Activated naive CD8-positive, alpha-beta T cell treated with anti-CD3 and anti-CD28 coated beads, Interleukin-2, amount 10 ng/mL, durations not matched to agents 7 days and 5 days (primary cell): ENCODE results near the gene MACROD2. TPM values are rescaled to one million over a fixed set of nuclear protein-coding genes. Genes with fewer than 3 reads are reported as not detected.

Experiments used
- ATAC-seq: fragments of 150-1000 bp; cut with Tn5 transposase; one replicate; pipeline ENCODE4 v1.10.0; 2021; ENCODE audit warnings: low read depth, moderate library complexity
- POLR2A ChIA-PET: fragments of 350-600 bp; sonication (Branson Sonifier 250); formaldehyde crosslinking; loops from one replicate; lab custom pipeline; 2021; ENCODE audit warnings: antibody characterized with exemption; lab: Charles Lee
- DNase-seq: peaks from one replicate; pipeline ENCODE4 v3.0.0; 2021
- H3K27ac Mint-ChIP-seq: one replicate; pipeline ENCODE4 v1.8.0; 2022; ENCODE audit warnings: mild to moderate bottlenecking, mixed read lengths
- H3K27me3 Mint-ChIP-seq: one replicate; pipeline ENCODE4 v1.8.0; 2022; ENCODE audit warnings: mild to moderate bottlenecking, moderate library complexity, mixed read lengths
- H3K36me3 Mint-ChIP-seq: one replicate; pipeline ENCODE4 v1.8.0; 2021; ENCODE audit warnings: mild to moderate bottlenecking, mixed read lengths
- H3K4me1 Mint-ChIP-seq: one replicate; pipeline ENCODE4 v1.8.0; 2021; ENCODE audit warnings: mixed read lengths
- H3K4me3 Mint-ChIP-seq: one replicate; pipeline ENCODE4 v1.8.0; 2022; ENCODE audit warnings: mild to moderate bottlenecking, moderate library complexity, mixed read lengths
- H3K9me3 Mint-ChIP-seq: one replicate; pipeline ENCODE4 v1.8.0; 2021; ENCODE audit warnings: mixed read lengths
- total RNA-seq, 2 experiments: library from RNA; stranded (reverse); gene quantifications; one replicate each; pipeline ENCODE4 v1.2.3, GENCODE V29; 2021

The MACROD2 gene
- total RNA-seq, 2 experiments from 2014 or later = not detected

DNA sequence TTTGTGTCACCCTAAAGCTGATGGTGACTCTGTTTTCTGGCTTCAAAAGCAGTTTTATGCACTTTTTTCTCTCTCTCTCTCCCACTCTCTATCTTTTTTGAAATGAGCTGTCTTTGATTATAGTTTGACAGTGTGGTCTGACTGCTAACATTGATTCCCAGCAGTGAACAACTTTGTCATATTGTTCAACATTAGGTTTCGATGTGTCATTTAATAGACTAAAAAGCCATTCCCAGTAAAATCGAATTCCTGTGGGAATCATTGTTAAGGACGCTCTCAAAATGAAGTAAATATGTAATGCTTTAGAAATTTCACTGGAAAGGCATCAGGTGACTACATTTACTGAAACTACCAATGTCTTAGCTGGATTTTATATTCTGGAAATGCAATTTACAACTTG lies 412.0 kb downstream of the MACROD2 start:
- ATAC-seq = no peak
- POLR2A ChIA-PET = no interaction called here
- Mint-ChIP-seq H3K36me3 (no peaks in the 10 kb centered on the region), H3K9me3 (peaks cover 2% of the 10 kb centered on the region), H3K4me1 (no peaks in the 10 kb centered on the region), H3K4me3 (no peak overlapping the region), H3K27ac (no peak overlapping the region), H3K27me3 (no peaks in the 10 kb centered on the region)
- no peak for DNase-seq

DNA sequence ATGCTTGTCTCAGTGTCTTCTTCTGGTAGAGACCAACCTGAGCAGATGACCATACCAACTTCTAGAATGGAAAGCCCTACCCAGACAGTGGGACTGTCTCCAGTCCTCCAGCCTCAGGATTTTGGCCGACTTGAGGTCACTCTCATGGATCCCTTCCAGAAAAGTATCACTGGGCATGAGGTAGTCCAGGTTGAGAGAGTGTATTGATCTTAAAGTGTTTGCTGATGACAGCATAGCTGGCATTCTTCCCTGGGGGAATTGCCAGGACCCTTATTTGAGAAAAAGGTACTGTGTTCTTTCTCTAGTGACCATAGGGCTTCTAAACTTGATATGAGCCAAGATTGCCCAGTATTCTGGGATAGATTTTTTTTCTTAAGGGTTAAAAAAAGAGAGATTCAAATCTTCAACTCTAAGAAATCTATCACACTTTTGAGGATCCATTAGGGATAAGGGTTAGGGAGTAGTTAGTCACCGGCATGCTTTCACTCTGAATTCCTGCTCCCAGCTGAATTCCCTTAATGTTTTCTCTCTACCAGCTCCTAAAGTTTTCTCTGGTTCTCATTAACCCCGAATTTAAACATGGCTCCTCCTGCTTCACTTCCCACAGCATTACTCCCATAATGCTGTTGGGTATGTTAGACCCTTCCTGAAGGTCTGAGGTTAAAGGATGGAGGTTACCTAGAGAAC lies 415.7 kb downstream of the MACROD2 start:
- no peak for ATAC-seq
- POLR2A ChIA-PET = no interaction called here
- no peaks in the 10 kb centered on the region for H3K27me3 Mint-ChIP-seq
- no peak for DNase-seq
- H3K27ac Mint-ChIP-seq = no peak overlapping the region
- H3K9me3 Mint-ChIP-seq = peaks cover 2% of the 10 kb centered on the region
- no peak overlapping the region for H3K4me3 Mint-ChIP-seq
- H3K36me3 Mint-ChIP-seq = no peaks in the 10 kb centered on the region
- no peaks in the 10 kb centered on the region for H3K4me1 Mint-ChIP-seq

DNA sequence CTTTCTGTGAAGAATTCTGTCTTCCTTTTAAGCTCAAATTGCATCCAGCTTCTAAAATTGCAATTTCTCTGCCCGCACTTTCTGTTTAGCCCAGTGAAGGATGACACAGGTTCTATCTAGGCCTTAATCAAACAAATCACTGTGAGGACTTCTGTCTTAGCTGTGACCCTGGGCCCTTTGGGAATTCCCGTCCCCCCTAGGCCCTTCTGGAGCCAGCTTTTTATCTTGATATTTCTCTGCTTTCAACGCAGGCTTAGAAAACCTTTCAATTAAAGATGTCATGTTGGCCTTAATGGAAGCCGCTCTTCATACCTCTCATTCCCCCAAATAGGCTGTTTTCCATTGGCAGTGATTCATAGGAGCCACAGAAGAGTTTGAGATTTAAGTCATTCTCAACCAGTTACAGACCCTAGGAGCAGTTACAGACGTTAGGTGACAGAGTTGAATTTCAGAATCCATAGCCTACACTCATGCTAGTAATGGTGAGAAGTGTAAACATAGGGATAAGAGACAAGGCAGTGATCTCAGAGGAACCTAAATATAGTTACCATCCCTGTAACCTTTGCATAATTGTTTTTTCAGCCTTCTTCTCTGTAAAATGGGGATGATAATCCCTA lies 416.9 kb downstream of the MACROD2 start:
- no peaks in the 10 kb centered on the region for H3K9me3 Mint-ChIP-seq

DNA sequence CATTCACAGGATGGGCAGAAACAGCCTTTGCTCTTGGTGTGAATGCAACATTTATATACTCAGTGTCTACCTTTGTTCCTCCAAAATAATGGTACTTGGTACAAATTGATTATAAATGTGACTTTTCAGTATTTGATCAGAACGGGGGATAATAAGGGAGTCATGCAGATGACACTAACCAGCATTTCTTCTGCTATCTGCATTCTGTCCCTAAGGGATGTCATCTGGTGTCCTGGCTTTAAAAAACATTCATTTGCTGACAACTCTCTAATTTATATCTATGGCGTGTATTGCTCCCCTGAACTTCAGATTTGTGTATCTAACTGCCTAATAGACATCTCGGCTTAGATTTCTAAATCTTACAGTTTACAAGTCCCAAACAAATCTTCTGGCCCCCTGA lies 418.5 kb downstream of the MACROD2 start:
- H3K9me3 Mint-ChIP-seq = no peaks in the 10 kb centered on the region
- no peak overlapping the region for H3K4me3 Mint-ChIP-seq
- no peaks in the 10 kb centered on the region for H3K27me3 Mint-ChIP-seq
- no peaks in the 10 kb centered on the region for H3K36me3 Mint-ChIP-seq
- POLR2A ChIA-PET = no interaction called here
- DNase-seq = no peak
- no peak overlapping the region for H3K27ac Mint-ChIP-seq
- ATAC-seq = no peak
- no peaks in the 10 kb centered on the region for H3K4me1 Mint-ChIP-seq

More for the DNA sequence above, 416.9 kb downstream of the MACROD2 start:
- Mint-ChIP-seq H3K36me3 (no peaks in the 10 kb centered on the region), H3K4me3 (no peak overlapping the region), H3K4me1 (no peaks in the 10 kb centered on the region), H3K27ac (no peak overlapping the region), H3K27me3 (no peaks in the 10 kb centered on the region)
- ATAC-seq (no peak), DNase-seq (no peak)
- POLR2A ChIA-PET = no interaction called here

DNA sequence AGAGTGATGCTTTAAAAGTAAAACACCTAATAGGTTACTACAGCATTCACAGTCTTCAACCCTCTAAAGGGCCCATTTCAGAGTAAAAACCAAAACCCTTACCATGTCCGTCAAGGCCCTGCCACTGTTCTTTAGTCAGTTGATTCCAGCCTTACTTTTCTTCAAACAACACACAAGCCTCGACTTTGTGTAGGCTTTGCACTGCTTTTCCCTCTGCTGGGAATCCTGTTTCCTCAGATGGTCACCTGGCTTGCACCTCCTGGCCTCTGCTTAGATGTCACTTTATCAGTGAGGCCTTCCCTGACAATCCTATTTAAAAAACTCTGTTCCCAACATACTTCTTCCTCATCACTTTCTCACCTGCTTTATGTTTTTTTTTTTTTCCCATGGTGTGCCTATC lies 419.2 kb downstream of the MACROD2 start:
- no peaks in the 10 kb centered on the region for H3K9me3 Mint-ChIP-seq
- no peak for DNase-seq
- no peaks in the 10 kb centered on the region for H3K27me3 Mint-ChIP-seq
- no peak for ATAC-seq
- H3K4me3 Mint-ChIP-seq = no peak overlapping the region
- no peaks in the 10 kb centered on the region for H3K4me1 Mint-ChIP-seq
- no peak overlapping the region for H3K27ac Mint-ChIP-seq
- no peaks in the 10 kb centered on the region for H3K36me3 Mint-ChIP-seq
- POLR2A ChIA-PET = no interaction called here

DNA sequence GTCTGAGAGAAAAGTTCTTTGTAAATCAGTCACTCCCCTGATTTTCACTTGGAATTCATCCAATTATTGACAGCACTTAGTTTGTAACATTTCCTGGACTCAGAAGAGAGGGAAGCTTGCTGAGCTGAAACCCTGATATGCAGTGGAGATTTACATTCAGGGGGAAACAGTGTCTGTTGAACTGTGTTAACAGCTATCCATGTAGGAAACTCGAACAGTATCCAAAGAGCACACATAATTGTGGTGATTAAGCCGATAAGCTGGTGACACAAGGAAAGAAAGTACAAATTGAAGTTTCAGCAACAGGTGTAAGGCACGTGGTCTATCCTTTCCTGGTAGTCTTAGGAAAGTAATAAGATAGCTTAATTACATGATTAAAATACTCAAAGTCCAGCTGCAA lies 420.2 kb downstream of the MACROD2 start:
- H3K4me3 Mint-ChIP-seq = no peak overlapping the region
- POLR2A ChIA-PET = no interaction called here
- H3K36me3 Mint-ChIP-seq = no peaks in the 10 kb centered on the region
- no peak for DNase-seq
- H3K27ac Mint-ChIP-seq = no peak overlapping the region
- no peaks in the 10 kb centered on the region for H3K27me3 Mint-ChIP-seq
- H3K9me3 Mint-ChIP-seq = no peaks in the 10 kb centered on the region
- H3K4me1 Mint-ChIP-seq = no peaks in the 10 kb centered on the region
- no peak for ATAC-seq

DNA sequence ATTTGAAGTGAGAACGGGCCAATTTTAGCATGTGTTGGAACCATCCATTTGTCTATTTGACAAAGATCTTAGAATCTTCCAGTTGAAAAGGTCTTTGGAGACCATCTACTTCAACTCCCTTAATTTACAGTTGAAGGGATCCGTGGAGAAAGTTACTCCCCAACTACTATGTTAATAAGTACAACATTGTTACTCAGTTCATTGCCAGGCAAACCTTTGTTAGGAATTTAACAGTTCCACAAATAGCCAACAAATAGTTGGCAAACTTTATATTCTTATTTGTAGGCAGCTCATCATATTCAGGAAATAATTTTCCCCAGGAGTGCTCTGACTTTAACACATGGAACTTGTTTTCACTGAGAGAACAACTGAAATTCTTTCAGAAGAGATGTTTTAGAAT lies 423.1 kb downstream of the MACROD2 start:
- POLR2A ChIA-PET = no interaction called here
- ATAC-seq (no peak), DNase-seq (no peak)
- Mint-ChIP-seq H3K27ac (no peak overlapping the region), H3K9me3 (no peaks in the 10 kb centered on the region), H3K4me3 (no peak overlapping the region), H3K4me1 (no peaks in the 10 kb centered on the region), H3K27me3 (no peaks in the 10 kb centered on the region), H3K36me3 (no peaks in the 10 kb centered on the region)

DNA sequence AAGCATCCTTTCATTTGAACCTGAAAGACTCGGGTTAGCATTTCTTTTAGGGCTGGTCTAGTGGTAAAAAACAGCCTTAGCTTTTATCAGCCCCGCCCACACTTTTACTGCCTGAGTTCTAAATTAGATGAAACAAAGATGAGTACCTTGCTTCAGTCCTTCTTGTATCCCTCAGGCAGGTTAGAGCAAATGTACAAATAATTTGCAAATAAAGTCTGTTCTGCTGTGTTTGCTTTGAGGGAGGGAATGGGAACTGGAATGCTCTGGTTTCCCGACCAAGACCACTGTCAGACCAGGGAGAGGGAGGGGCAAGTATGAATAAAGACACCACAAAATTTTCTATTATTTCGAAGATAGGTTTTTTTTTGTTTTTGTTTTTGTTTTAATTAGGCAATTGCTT lies 427.6 kb downstream of the MACROD2 start:
- no peaks in the 10 kb centered on the region for H3K27me3 Mint-ChIP-seq
- no peaks in the 10 kb centered on the region for H3K9me3 Mint-ChIP-seq
- DNase-seq = no peak
- POLR2A ChIA-PET = no interaction called here
- no peak overlapping the region for H3K27ac Mint-ChIP-seq
- no peak for ATAC-seq
- no peaks in the 10 kb centered on the region for H3K4me1 Mint-ChIP-seq
- no peak overlapping the region for H3K4me3 Mint-ChIP-seq
- H3K36me3 Mint-ChIP-seq = no peaks in the 10 kb centered on the region

DNA sequence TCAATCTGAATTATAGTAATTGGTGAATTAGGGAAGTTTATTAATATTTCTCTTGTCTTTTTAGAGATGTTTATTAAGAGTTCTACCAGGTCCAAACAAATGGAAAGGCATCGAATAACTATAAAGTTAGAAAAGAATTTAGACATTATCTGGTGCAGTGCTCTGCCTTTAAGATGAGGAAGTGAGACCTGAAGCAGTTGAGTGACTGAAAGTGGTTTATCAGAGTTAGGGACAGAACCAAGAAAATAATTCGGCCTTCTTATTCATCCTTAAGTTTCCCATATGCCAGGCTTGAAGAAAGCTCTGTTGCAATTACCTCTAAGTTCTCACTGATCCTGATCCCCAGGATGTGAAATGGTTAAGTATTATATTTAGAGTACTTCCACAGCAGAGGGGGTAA lies 436.3 kb downstream of the MACROD2 start:
- Mint-ChIP-seq H3K4me3 (no peak overlapping the region), H3K4me1 (no peaks in the 10 kb centered on the region), H3K27me3 (no peaks in the 10 kb centered on the region), H3K9me3 (peaks cover 5% of the 10 kb centered on the region), H3K27ac (no peak overlapping the region), H3K36me3 (no peaks in the 10 kb centered on the region)
- ATAC-seq (no peak), DNase-seq (no peak)
- POLR2A ChIA-PET = no interaction called here

DNA sequence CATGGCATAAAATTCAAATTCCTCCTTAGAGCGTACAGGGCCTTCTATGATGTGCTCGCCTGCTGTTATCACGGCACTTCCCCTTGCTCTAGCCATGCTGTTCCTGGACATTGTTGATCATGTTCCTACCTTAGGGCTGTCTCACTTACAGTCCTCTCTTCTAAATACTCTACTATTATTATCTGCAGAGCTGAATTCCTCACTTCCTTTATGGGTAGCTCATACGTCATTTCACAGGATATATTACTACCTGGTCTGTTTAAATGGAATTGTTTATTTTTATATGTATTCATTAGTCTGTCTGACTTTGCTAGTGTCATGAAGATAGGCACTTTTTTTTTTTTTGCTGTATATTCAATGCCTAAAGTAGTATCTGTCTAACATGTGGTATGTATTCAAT lies 436.8 kb downstream of the MACROD2 start:
- Mint-ChIP-seq H3K4me3 (no peak overlapping the region), H3K36me3 (no peaks in the 10 kb centered on the region), H3K9me3 (peaks cover 5% of the 10 kb centered on the region), H3K27me3 (no peaks in the 10 kb centered on the region), H3K4me1 (no peaks in the 10 kb centered on the region), H3K27ac (no peak overlapping the region)
- DNase-seq = no peak
- POLR2A ChIA-PET = no interaction called here
- ATAC-seq = no peak

DNA sequence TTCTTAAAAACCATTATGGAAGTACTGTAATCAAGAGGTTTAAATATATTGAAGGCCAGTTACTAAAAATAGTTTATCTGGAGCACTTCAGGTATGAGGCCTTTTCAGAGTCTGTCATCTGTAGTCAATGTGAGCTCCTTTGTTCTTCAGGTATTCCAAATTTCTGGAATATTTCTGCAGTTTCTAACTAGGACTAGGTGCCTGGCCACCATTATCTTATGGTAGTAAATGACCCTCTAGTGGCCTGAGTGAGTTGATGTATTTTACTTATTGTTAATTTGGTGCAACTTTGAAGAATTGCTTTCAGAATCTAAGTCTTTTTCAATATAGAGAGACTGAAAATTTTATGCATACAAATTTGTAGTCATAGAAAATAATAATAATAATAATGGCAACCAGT lies 437.3 kb downstream of the MACROD2 start:
- Mint-ChIP-seq H3K4me3 (no peak overlapping the region), H3K36me3 (no peaks in the 10 kb centered on the region), H3K27ac (no peak overlapping the region), H3K27me3 (no peaks in the 10 kb centered on the region), H3K4me1 (no peaks in the 10 kb centered on the region), H3K9me3 (peaks cover 5% of the 10 kb centered on the region)
- DNase-seq (no peak), ATAC-seq (no peak)
- POLR2A ChIA-PET = no interaction called here

DNA sequence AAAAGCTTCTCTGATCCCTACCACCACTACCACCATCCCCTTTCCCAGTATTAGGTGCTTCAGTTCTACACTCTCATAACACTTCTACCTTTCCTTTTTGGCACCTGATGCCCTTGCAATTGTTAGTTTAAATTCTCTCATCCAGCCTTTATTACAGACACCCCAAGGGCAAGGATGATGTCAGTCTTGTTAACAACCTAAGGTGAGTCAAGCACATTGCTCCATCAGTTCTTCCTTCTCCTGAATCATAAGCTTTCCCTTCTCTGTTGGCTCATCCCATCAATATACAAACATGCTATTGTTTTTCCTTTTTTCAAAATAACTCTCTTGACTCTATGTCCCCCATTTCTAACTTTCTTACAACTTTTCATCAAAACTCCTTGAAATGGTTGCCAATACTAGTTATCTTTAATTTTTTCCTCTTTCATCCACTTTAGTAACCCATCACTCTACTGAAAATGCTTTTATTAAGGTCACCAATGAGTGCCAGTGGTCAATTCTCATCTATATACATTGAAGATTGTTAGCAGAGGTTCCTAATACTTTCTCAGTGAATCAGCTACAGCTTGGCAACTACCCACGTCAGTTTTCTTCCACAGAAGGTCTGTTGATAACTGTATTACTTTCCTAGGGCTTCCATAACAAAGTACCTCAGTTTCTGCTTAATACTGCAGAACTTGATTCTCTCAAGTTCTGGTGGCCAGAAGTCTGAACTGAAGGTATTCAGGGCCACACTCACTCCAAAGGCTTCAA lies 439.2 kb downstream of the MACROD2 start:
- no peak for ATAC-seq
- H3K4me1 Mint-ChIP-seq = no peaks in the 10 kb centered on the region
- no peak overlapping the region for H3K27ac Mint-ChIP-seq

DNA sequence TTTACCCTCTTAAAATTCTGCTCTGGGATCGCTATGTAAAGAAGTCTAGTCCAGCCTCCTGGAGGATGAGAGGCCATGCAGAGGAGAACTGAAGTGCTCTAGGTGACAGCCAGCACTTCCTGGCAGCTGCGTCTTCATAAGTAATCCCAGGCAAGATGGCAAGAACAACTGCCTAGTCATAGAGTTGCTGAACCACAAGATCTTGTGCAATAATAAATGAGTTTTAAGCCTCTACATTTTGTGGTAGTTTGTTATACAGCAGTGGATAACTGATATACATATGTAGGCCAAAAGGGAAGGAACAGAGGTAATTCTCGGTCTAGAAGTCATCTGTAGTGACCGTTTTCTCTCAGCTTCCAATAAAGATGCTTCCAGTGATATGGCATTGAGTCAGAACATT lies 445.9 kb downstream of the MACROD2 start:
- Mint-ChIP-seq H3K27ac (no peak overlapping the region), H3K4me3 (no peak overlapping the region), H3K9me3 (peaks cover 4% of the 10 kb centered on the region), H3K36me3 (no peaks in the 10 kb centered on the region), H3K27me3 (no peaks in the 10 kb centered on the region), H3K4me1 (no peaks in the 10 kb centered on the region)
- POLR2A ChIA-PET = no interaction called here
- DNase-seq (no peak), ATAC-seq (no peak)

More for the DNA sequence above, 439.2 kb downstream of the MACROD2 start:
- Mint-ChIP-seq H3K27me3 (no peaks in the 10 kb centered on the region), H3K36me3 (no peaks in the 10 kb centered on the region), H3K9me3 (peaks cover 5% of the 10 kb centered on the region), H3K4me3 (no peak overlapping the region)
- POLR2A ChIA-PET = no interaction called here
- no peak for DNase-seq

DNA sequence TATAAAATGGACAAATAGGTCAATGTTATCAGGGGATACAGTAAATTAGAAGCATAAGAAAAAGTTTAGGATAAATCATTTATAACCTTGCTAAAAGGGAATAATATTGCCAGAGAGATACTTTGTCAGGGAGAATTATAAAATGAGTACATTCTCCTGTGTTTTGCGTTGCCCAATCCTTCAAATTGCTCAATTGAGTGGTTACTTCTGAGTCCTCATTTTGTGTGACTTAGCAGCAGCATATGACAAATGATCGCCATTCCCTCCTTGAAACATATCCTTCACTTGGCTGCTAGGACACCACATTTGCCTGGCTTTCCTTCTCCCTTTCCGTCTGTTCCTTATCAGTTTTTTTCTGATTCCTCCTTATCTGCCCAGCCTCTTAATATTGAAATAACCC lies 448.8 kb downstream of the MACROD2 start:
- H3K27me3 Mint-ChIP-seq = no peaks in the 10 kb centered on the region
- DNase-seq = no peak
- H3K36me3 Mint-ChIP-seq = no peaks in the 10 kb centered on the region
- peaks cover 7% of the 10 kb centered on the region for H3K9me3 Mint-ChIP-seq
- no peak overlapping the region for H3K27ac Mint-ChIP-seq
- POLR2A ChIA-PET = no interaction called here
- no peak for ATAC-seq
- H3K4me3 Mint-ChIP-seq = no peak overlapping the region
- no peaks in the 10 kb centered on the region for H3K4me1 Mint-ChIP-seq
